GOT3 (cell line): ENCODE data around the gene NDUFS5.
"Not testable (repeated sequence)": the region's sequence is repeated elsewhere in the genome, so short reads cannot be mapped to it uniquely, and the experiment has no call there.

Experiments used
- DNase-seq: peaks from one replicate; lab custom pipeline; 2025; ENCODE audit warnings: mixed read lengths; lab: John Stamatoyannopoulos, UW

The NDUFS5 gene

GRCh38 chr1:39026051-39026865 lies at the start of gene NDUFS5:
NDUFS5 (plus strand) TSS chr1:39026350; CDS start chr1:39028725, 2,375 bp downstream.
- peak; percentile 48 for DNase-seq

GRCh38 chr1:38977399-38978244 lies 48.5 kb upstream of the NDUFS5 start:
- not testable (repeated sequence) for DNase-seq

- not testable (repeated sequence) for DNase-seq
These were observed 48.0 kb upstream of the NDUFS5 start for GRCh38 chr1:38978245-38978542.

- not testable (repeated sequence) for DNase-seq
These were observed 46.8 kb upstream of the NDUFS5 start for GRCh38 chr1:38979380-38979779.

- DNase-seq = no peak
These were observed 36.2 kb upstream of the NDUFS5 start for GRCh38 chr1:38989979-38990378.

- DNase-seq = no peak
These were observed 35.8 kb upstream of the NDUFS5 start for GRCh38 chr1:38990386-38990737.

- DNase-seq = peak; percentile 95
These were observed 35.2 kb upstream of the NDUFS5 start, which contains the start of gene AKIRIN1 for GRCh38 chr1:38990738-38991637. AKIRIN1 (plus strand) TSS chr1:38991276; CDS start chr1:38991381, 105 bp downstream.

- DNase-seq = no peak
These were observed 34.3 kb upstream of the NDUFS5 start for GRCh38 chr1:38991638-38992411.

- no peak for DNase-seq
These were observed 33.6 kb upstream of the NDUFS5 start for GRCh38 chr1:38992412-38993111.

- DNase-seq = no peak
These were observed 32.0 kb upstream of the NDUFS5 start for GRCh38 chr1:38994196-38994595.

- DNase-seq = no peak
These were observed 28.9 kb upstream of the NDUFS5 start for GRCh38 chr1:38997034-38997900.

- no peak for DNase-seq
These were observed 28.3 kb upstream of the NDUFS5 start for GRCh38 chr1:38997901-38998190.

GRCh38 chr1:39001516-39002421 lies 24.4 kb upstream of the NDUFS5 start:
- no peak for DNase-seq

- DNase-seq = no peak
These were observed 22.9 kb upstream of the NDUFS5 start for GRCh38 chr1:39003281-39003680.

GRCh38 chr1:39003794-39004193 lies 22.4 kb upstream of the NDUFS5 start:
- DNase-seq = no peak

- DNase-seq = no peak
These were observed 19.9 kb upstream of the NDUFS5 start for GRCh38 chr1:39006287-39006686.

GRCh38 chr1:39006726-39007645 lies 19.2 kb upstream of the NDUFS5 start:
- no peak for DNase-seq

GRCh38 chr1:39014956-39015355 lies 11.2 kb upstream of the NDUFS5 start:
- DNase-seq = not testable (repeated sequence)
